Endothelial cell (in vitro differentiated cells): ENCODE results near the gene RAB11FIP4. TPM values are rescaled to one million over a fixed set of nuclear protein-coding genes. Genes with fewer than 3 reads are reported as not detected.

Experiments
- DNase-seq: peaks from one replicate; pipeline ENCODE4 v3.0.0; 2021; ENCODE audit warnings: low spot score
- H3K27ac Mint-ChIP-seq: one replicate; pipeline ENCODE4 v1.8.0; 2021; ENCODE audit warnings: mixed read lengths, inconsistent platforms; ENCODE audit not compliant: unreplicated experiment
- H3K27me3 Mint-ChIP-seq: one replicate; pipeline ENCODE4 v1.8.0; 2021; ENCODE audit warnings: mild to moderate bottlenecking, moderate library complexity, mixed read lengths, inconsistent platforms; ENCODE audit not compliant: unreplicated experiment
- H3K36me3 Mint-ChIP-seq: one replicate; pipeline ENCODE4 v1.8.0; 2021; ENCODE audit warnings: mild to moderate bottlenecking, low read depth, mixed read lengths, inconsistent platforms; ENCODE audit not compliant: unreplicated experiment
- H3K4me1 Mint-ChIP-seq: one replicate; pipeline ENCODE4 v1.8.0; 2021; ENCODE audit warnings: mild to moderate bottlenecking, mixed read lengths, inconsistent platforms; ENCODE audit not compliant: unreplicated experiment
- H3K4me3 Mint-ChIP-seq: one replicate; pipeline ENCODE4 v1.8.0; 2021; ENCODE audit warnings: mild to moderate bottlenecking, mixed read lengths, inconsistent platforms; ENCODE audit not compliant: unreplicated experiment
- H3K9me3 Mint-ChIP-seq: one replicate; pipeline ENCODE4 v1.8.0; 2021; ENCODE audit warnings: mixed read lengths, inconsistent platforms; ENCODE audit not compliant: unreplicated experiment
- total RNA-seq: library from RNA; stranded (reverse); fragmentation: NEBNext Ultra II Directional; extraction: Animal tissue kit (Norgen Biotek cat#: 25700); gene quantifications from one replicate; pipeline ENCODE4 v1.2.1, GENCODE V29; 2021; ENCODE audit not compliant: unreplicated experiment
- TF ChIP-seq, protein P1 (sequence below): fragments of 200-600 bp; sonication (generic); IDR thresholded peaks from one replicate; pipeline ENCODE4 v1.5.0; 2021; ENCODE audit warnings: antibody characterized with exemption; ENCODE audit not compliant: unreplicated experiment

Gene RAB11FIP4
- total RNA-seq, 1 donor from 2014 or later, result 0.92 TPM

DNA sequence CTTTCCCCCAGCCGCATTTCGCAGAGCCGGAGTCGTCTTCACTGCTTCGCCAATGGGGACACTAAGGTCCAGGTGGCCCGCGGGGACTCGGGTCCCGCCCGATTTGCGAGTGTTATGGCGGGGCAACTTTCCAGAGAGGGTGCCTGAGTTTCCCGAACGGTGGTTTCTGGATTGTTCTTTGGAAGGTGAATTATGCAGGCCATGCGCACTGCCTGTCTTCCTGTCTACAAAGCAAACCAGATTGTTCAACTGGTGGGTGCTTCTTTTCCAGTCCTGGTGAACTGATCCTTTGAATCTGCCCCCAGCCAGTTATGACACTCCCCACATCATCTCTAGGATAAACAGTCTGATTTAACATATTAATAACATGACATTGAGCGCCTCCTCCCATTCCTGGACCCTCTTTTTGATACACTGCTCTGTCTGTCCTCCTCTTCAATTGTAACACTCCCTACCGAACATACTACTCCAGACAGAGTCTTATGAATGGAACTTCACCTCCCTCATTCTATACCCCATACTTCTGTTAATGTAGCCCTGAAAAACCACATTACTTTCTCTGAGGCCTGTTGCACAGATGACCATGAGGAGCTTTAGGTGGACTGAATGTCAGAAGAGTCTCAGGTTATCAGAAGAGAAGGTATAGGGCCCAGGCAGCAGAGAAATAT lies 159.0 kb downstream of the RAB11FIP4 start:
- TF ChIP-seq, protein P1, sequence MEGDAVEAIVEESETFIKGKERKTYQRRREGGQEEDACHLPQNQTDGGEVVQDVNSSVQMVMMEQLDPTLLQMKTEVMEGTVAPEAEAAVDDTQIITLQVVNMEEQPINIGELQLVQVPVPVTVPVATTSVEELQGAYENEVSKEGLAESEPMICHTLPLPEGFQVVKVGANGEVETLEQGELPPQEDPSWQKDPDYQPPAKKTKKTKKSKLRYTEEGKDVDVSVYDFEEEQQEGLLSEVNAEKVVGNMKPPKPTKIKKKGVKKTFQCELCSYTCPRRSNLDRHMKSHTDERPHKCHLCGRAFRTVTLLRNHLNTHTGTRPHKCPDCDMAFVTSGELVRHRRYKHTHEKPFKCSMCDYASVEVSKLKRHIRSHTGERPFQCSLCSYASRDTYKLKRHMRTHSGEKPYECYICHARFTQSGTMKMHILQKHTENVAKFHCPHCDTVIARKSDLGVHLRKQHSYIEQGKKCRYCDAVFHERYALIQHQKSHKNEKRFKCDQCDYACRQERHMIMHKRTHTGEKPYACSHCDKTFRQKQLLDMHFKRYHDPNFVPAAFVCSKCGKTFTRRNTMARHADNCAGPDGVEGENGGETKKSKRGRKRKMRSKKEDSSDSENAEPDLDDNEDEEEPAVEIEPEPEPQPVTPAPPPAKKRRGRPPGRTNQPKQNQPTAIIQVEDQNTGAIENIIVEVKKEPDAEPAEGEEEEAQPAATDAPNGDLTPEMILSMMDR, result no peak
- peaks cover 10% of the 10 kb centered on the region for H3K27me3 Mint-ChIP-seq
- peaks cover 13% of the 10 kb centered on the region for H3K4me1 Mint-ChIP-seq
- no peaks in the 10 kb centered on the region for H3K9me3 Mint-ChIP-seq
- H3K36me3 Mint-ChIP-seq, result peaks cover 6% of the 10 kb centered on the region
- peak overlapping the region; percentile 25 for H3K27ac Mint-ChIP-seq
- peak overlapping the region; percentile 84 for H3K4me3 Mint-ChIP-seq
- DNase-seq, result no peak

DNA sequence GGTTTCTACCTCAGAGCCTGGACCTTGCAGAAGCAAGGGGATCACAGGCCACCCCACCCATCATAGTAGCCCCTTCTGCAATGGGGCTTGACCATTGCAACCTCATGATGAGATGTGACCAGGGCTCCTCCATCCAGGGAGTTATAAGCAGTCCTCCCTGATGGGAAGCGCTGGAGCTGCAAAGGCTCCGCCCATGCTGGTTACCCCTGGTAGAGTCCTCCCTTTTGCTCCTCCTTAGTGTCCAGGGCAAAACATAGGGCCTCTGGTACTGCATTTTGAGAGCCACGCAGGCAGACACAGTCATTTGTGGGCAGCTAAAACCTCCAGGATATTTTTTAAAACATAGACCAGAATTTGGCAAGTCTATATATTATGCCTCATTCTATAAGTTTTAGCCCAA lies 161.1 kb downstream of the RAB11FIP4 start:
- Mint-ChIP-seq H3K27ac (no peak overlapping the region), H3K4me3 (no peak overlapping the region)
- TF ChIP-seq, protein P1, result no peak

DNA sequence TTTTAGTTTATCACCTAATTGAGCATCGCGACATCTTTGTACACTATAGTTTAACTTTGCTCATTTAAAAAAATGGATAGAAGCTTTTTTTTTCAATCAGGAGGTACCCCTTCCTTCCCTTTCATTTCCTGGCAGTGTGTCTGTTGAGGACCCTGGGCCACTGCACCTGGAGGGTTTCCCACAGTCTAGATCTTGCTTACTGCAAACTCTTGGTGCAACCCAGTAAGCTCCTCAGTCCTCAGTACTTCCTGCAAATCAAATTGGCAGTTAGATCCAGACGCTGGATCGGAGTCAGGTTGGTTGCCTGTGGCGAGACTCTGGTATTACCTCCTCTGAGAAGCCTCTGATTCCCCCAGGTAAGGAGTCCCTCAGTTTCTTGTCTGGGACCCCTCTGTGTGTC lies 162.0 kb downstream of the RAB11FIP4 start:
- H3K4me3 Mint-ChIP-seq, result no peak overlapping the region
- peaks cover 6% of the 10 kb centered on the region for H3K36me3 Mint-ChIP-seq
- H3K27me3 Mint-ChIP-seq, result peaks cover 18% of the 10 kb centered on the region
- no peaks in the 10 kb centered on the region for H3K9me3 Mint-ChIP-seq
- H3K27ac Mint-ChIP-seq, result no peak overlapping the region
- no peak for DNase-seq
- TF ChIP-seq, protein P1, result no peak
- peaks cover 13% of the 10 kb centered on the region for H3K4me1 Mint-ChIP-seq

More for the DNA sequence above, 161.1 kb downstream of the RAB11FIP4 start:
- H3K4me1 Mint-ChIP-seq, result peaks cover 13% of the 10 kb centered on the region
- peaks cover 12% of the 10 kb centered on the region for H3K27me3 Mint-ChIP-seq
- no peak for DNase-seq
- no peaks in the 10 kb centered on the region for H3K9me3 Mint-ChIP-seq
- peaks cover 6% of the 10 kb centered on the region for H3K36me3 Mint-ChIP-seq

DNA sequence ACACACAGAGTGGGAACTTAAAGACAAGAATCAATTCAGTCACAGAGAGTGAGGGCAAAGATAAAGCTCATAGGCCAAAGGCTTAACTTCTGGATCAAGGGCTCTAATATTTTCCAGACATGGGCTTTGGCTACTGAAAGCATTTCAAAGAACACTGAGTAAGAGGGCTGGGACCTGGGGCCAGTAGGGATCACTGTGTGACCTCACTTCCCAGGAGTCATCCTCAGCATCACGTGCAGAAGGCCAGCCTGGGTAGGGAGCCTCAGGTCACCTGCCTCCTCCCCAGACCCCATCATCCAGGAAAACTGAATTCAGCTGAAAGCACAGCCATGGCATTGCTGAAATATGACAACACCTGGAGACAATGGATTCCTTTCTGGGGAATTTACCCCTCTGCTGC lies 163.5 kb downstream of the RAB11FIP4 start:
- Mint-ChIP-seq H3K27me3 (peaks cover 15% of the 10 kb centered on the region), H3K36me3 (peaks cover 6% of the 10 kb centered on the region), H3K9me3 (no peaks in the 10 kb centered on the region), H3K27ac (no peak overlapping the region), H3K4me3 (no peak overlapping the region), H3K4me1 (peaks cover 10% of the 10 kb centered on the region)
- TF ChIP-seq, protein P1, result no peak
- DNase-seq, result no peak

DNA sequence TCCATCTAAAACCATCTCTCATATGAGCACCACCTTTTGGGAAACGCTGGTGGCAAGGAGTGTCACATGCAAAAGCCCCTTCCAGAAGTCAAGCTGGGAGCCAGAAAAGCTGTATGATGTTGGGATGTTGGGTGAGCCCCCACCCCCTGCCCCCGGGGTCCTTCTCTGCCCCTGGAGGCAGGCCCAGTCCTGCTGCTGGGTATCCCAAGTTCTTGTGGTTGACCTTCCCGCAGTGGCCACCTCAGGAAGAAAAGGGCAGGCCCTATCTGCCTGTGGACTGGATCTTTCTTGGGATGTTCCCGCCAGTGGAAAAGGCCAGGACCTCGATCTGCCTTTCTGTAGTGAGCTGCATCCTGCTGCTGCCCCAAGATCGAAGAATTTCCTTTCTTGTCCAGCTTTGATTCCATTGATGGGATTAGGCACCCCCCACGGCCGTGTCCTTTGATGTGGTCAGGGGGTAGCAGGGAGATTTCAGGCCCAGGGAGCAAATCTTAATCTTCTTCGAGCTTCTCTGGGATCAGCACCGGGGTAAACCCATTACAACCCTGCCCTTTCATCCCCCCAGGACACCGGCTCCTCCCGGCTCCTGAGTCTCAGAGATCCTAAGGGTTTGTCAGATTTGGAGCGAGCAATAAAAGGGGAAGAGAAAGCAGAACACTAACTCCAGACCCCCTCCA lies 165.6 kb downstream of the RAB11FIP4 start:
- Mint-ChIP-seq H3K27ac (no peak overlapping the region), H3K4me1 (peaks cover 25% of the 10 kb centered on the region), H3K9me3 (no peaks in the 10 kb centered on the region), H3K4me3 (peak overlapping the region; percentile 34), H3K36me3 (no peaks in the 10 kb centered on the region), H3K27me3 (peaks cover 17% of the 10 kb centered on the region)
- TF ChIP-seq, protein P1, result no peak
- DNase-seq, result no peak
